HG03108 (cell line): ENCODE measurements around the gene KRT9.

Source experiments
- ATAC-seq: cut with Tn5 transposase; IDR thresholded peaks from one replicate; pipeline ENCODE4 v1.9.1; 2021; ENCODE audit warnings: moderate library complexity; ENCODE audit not compliant: unreplicated experiment

The KRT9 gene

GRCh38 chr17:41531993-41532392 is 39.9 kb downstream of the KRT9 start:
- no peak for ATAC-seq

DNA sequence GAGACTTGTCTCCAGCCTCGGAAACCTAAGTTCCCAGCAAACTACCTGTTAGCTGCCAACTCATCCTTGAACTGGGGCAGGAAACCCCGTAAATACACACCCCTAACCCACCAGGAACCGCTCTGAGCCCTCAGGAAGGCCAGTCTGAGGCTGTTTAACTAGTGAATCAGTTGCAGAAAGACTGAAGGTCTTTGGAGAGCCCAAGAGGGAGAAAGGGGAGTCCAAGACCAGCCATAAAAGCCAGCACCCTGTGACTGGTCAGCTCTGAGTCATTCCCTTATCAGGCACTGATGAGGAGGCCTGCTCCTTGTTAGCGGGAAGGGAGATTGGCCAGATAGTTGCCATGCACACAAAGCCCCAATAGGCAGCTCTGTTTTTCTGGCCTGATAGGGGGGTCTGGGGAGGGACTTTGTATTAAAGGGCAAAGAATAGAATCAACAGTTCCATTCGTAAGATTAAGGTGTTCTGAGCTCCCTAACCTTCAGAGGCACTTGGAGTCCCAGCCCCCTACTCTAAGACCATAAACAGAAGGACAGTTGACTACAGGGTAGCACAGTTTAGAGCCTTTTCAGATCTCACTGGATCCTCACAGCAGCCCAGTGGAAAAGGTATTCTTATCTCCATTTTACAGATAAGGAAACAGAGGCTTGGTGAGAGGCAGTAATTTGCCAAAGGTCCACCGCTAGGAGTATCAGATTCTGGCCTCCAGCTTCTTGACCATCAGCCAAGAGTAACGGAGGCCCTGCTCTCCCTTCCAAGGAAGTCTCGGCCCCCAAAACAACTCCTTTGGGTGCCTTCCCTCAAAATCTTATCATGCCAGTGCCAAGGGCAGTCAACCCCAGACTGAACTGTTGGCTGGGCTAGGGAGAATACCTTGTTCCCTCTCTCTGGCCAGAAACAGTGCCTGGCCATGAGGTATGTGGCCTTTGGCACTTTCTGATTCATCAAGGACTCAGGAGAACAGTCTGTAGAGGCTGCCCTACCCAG is 41.5 kb downstream of the KRT9 start:
- ATAC-seq: no peak

GRCh38 chr17:41529491-41529915 is 42.4 kb downstream of the KRT9 start:
- ATAC-seq: no peak

DNA sequence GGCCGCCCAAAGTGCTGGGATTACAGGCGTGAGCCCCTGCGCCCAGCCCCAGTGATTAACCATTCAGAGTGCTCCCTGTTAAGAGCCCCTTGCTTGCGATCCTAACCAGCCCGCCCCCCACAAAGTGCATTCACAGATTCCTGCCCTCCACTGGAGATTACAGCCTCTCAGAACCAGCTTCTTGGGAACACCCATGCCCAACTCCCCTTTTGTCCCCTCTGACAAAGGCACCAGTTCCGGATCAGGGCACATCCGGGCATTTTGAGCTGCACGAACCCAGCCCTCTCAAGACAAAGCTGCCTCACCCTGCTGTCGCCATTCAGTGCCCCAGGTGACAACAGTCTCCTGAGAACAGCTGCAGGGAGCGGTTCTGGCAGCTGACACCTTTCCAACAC is 42.9 kb downstream of the KRT9 start:
- no peak for ATAC-seq

GRCh38 chr17:41527063-41528023 is 44.5 kb downstream of the KRT9 start:
- no peak for ATAC-seq

DNA sequence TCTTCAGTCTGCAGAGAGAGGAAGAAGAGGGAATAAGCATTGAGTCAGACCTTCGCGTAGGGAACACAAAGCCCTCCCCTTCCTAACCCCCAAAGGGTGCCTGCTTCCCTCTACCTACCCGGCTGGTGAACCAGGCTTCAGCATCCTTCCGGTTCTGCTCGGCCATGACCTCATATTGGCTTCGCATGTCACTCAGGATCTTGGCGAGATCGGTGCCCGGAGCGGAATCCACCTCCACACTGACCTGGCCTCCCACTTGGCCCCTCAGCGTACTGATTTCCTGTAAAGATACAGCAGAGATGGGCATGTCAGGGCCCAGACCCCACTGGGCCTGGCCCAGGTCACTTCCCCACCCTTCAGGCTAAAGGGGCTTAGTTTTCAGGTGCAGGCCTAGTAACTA is 47.6 kb downstream of the KRT9 start:
- no peak for ATAC-seq

DNA sequence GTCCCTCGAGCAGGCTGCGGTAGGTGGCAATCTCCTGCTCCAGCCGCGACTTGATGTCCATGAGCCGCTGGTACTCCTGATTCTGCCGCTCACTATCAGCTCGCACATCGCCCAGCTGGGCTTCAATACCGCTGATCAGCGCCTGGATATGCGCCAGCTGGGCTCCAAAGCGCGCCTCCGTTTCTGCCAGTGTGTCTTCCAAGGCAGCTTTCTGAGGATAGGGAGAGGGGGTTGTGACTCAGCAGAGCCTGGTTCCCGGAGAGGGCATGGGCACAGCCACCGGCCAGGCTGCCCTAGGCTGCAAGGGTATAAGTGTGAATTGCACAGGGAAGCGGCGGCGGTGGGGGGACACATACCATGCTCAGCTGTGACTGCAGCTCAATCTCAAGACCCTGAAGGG is 48.1 kb downstream of the KRT9 start:
- no peak for ATAC-seq

DNA sequence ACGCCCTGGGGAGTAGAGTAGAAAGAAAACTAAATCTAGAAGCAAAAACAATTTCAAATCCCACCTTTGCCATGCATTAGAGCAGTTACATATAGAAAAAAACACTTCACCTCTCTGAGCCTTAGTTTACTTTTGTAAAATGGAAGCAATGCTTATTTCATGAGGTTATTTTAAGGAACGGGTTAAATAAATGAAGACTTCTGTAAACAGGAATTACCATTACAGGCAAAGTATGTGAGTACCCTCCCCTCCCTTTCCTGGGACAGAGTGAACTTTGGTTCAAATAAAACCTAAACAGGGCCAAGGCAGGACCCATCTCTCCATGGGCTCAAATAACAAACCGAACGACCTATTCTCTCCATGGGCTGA is 48.6 kb downstream of the KRT9 start:
- no peak for ATAC-seq

DNA sequence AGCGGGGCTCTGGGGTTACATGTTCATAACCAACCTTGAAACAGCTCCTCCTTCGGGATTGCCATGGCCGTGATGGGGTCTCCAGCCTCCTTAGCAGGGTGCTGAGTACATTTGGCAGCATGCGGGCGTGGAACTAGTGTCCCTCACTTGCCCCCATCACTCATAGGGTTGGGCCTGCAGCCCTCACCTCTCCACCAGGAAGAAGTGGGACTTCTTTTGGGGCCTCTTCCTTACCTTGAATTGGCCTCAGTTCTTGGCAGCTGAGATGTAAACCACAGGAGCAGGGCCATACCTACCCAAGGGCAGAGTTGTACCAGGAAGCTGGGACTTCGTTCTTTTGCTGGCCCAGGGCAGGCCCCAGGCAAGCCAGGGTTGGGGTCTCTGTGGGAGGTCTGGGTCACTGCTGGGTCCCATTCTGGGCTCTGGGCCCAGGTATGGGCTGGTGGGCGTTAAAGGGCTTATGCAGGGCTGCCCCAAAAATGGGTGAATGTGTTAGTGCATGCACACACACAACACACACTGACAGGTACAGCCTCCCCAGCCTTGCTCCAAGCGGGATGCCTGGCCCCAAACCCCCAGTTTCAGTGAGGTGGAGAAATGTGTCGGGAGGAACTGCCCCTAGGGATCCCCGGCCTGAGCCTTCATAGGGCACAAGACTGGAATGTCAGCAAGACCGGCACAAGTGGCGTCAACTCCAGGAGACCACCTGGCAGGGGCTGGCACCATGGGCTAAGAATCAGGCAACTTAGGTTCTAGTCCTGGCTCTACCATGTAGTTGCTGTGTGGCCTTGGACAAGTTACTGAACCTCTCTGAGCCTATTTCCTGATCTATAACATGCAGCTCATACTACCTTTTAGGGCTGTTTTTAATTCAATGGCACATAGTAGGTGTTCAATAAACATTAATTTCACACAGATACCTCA is 49.3 kb downstream of the KRT9 start:
- no peak for ATAC-seq

GRCh38 chr17:41521574-41522261 is 50.1 kb downstream of the KRT9 start:
- ATAC-seq: no peak

DNA sequence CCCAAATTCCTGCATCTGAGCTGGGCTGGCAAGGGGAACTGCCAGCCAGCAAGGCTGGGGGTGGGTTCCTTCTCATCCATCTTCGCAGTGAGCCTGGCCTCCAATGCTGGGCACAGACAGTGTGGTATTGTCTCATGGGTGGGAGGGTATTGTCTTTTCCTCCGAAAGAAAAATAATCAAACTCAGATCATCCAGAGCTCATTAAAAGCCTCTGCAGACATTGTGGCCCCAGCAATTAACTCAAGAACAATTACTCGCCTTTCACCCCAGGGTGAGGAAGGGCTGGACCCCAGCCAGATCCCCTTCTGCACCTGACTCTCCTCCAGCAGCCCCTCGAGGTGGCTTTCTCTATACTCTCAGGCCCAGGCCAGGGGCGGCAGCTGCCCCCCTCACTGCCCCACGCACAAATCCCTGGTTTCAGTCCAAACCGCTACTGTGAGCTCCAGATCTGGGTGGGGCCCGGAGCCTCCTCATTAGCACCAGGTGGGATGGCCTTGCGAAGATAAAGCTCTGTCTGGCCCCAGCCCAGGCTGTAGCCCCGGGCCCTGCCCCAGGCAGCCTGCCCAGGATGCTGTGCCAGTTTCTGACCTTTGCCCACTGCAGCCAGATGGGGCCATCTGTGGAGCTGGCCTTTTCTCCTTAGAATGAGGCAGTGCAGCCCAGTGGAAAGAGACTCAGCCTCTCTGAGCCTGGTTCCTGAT is 50.9 kb downstream of the KRT9 start:
- ATAC-seq: no peak

DNA sequence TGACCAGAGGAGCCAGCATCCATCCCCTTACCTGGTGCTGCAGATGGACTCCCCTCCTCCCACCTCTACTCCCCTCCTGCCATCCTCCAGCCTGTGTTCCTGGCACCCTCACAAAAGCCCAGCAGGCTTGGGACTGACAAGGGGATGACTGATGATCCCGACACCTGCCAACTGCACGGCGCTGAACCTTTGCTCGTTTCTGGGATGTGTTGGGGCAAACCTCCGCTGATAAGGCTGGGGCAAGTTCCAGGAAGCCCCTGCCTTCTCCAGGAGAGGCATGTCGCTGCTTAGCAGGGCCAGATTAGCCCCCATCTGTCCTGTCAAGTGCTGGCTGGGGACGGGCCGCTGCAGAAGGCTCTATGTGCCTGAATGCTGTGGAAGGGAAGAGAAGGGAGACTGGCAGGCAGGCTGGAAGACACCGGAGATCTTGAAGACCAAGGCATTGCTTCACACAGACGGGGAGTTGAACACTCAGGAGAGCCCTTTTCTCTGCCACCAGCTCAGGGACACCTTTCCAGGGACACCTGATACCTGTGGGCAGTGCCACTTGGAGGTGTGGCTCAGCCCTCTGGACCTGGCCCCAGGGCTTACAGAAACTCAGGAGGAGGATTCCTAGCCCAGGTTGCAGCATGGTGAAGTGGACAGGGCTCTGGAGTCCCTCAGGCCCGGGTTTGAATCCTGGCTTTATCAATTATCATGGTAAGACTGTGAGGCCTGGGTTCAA is 52.2 kb downstream of the KRT9 start:
- ATAC-seq: no peak

DNA sequence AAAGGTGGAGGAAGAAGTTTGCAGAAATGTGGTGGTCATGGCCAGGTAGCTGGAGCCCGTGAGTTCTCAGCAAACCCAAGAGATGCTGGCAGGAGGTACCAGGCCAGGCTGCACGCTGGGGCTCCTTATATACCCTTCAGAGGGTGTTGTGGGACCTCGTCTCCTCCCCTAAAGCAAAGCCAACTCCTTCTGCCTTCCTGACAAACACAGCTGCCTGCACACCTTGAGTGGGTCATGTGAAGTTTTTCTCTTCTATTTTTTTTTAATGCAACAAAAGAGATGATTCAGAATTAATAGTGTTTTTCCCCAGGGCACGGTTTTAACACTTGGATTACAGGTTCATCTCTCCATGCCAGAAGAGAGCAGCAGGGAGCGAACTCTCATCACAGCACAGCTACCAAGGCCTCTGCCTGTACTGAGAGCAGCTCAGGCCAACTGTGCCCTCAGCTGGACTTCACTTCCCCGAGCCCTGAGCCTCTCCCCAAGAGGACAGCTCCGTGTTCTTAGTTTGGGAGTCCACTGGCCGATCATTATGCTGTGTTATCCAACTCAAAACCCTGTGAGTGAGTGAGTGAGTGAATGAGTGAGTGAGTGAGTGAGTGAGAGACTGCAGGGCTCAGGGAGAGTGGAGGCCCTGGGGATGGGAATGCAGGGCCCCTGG is 52.9 kb downstream of the KRT9 start, which contains the start of gene KRT15:
Gene KRT15, minus strand, starts transcription at position 102 of the 661 bp plus-strand sequence. Its CDS starts 63 bp downstream, at position 39.
- no peak for ATAC-seq

- ATAC-seq: no peak
Measured at GRCh38 chr17:41518031-41518430, 53.8 kb downstream of the KRT9 start.

DNA sequence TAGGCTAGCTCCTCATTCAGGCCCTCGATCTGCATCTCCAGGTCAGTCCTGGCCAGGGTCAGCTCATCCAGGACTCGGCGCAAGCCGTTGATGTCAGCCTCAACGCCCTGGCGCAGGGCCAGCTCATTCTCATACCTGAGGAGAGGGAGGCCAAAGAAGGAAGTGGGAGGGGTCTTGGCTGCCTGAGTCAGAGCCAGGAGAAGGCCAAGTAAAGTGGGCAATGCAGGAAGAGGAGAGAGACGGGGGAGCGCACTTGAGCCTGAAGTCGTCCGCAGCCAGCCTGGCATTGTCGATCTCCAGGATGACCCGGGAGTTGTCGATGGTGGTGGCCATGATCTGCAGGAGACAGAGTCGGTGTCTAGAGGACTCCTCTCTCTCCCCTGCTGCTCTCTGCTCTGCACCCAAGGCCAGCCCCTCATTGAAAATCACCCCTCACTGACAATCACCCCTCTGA is 55.0 kb downstream of the KRT9 start:
- no peak for ATAC-seq

DNA sequence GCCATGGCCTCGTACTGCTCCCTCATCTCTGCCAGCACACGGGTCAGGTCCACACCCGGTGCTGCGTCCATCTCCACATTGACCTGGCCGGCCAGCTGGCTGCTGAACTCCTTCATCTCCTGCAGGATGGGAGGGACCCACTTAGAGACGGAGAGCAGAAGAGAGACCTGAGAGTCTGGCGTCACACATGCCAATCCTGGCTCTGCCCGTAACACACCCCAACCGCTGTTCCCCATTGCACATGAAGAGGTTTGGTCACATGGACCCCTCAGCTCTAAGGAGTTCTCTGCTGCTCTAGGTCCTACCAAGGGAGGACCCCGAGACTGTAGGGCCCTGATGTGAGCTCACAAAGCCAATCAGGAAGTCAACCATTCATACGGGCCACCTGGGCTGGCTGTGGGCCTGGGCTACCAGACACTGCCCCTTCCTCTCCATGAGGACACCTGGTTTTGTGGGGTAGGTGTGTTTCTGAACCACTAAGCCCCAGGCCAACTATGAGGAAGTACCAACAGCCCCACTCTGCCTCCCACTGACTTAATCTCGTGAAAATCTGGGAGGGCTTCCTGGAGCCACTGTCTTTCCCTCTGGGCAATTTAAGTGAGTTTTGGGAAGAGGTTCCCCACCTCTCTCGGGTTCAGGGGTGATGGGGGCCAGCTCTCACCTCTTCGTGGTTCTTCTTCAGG is 55.6 kb downstream of the KRT9 start:
- no peak for ATAC-seq
